Esophagus muscularis mucosa (tissue), 4 donors: Measurements from ENCODE around the gene RHOT2.

Experiments used
- EP300 ChIP-seq: sonication (generic); formaldehyde crosslinking; IDR thresholded peaks from one replicate; pipeline ENCODE4 v1.6.1; 2017; ENCODE audit warnings: antibody characterized with exemption
- POLR2A ChIP-seq: fragments of 450-650 bp; IDR thresholded peaks from one replicate; pipeline ENCODE4 v1.6.1; 2017; ENCODE audit warnings: antibody characterized with exemption, moderate library complexity, mild to moderate bottlenecking, low read depth
- POLR2AphosphoS5 ChIP-seq, 2 donors: sonication (generic); formaldehyde crosslinking; IDR thresholded peaks; one replicate each; pipeline ENCODE4 v1.6.1; 2017; ENCODE audit warnings: antibody characterized with exemption in 2 of 2
- TF ChIP-seq, protein P1 (sequence below), 3 experiments: fragments of 200-600 bp in 2 of 3; fragments of 450-650 bp in 1 of 3; sonication (generic) in 2 of 3; IDR thresholded peaks; one replicate each; pipeline ENCODE4 v1.5.1; 2017 to 2019; ENCODE audit warnings: antibody characterized with exemption in 3 of 3, mild to moderate bottlenecking in 2 of 3, moderate library complexity in 1 of 3

GRCh38 chr16:708959-709358 is 41.0 kb downstream of the RHOT2 start:
- TF ChIP-seq, protein P1, sequence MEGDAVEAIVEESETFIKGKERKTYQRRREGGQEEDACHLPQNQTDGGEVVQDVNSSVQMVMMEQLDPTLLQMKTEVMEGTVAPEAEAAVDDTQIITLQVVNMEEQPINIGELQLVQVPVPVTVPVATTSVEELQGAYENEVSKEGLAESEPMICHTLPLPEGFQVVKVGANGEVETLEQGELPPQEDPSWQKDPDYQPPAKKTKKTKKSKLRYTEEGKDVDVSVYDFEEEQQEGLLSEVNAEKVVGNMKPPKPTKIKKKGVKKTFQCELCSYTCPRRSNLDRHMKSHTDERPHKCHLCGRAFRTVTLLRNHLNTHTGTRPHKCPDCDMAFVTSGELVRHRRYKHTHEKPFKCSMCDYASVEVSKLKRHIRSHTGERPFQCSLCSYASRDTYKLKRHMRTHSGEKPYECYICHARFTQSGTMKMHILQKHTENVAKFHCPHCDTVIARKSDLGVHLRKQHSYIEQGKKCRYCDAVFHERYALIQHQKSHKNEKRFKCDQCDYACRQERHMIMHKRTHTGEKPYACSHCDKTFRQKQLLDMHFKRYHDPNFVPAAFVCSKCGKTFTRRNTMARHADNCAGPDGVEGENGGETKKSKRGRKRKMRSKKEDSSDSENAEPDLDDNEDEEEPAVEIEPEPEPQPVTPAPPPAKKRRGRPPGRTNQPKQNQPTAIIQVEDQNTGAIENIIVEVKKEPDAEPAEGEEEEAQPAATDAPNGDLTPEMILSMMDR (IDR thresholded peaks at IDR 0.05) = no peak
- TF ChIP-seq EP300 (no peak), POLR2AphosphoS5 (IDR thresholded peaks at IDR 0.05) (no peak), POLR2A (no peak)
